GM18505 (cell line): ENCODE results near the gene LARP4B.

Experiments used
- ATAC-seq: cut with Tn5 transposase; IDR thresholded peaks from one replicate; pipeline ENCODE4 v1.9.1; 2021; ENCODE audit not compliant: unreplicated experiment
- POLR2A ChIP-seq: IDR thresholded peaks from 4 replicates; pipeline ENCODE4 v1.6.1; 2011; ENCODE audit warnings: borderline replicate concordance; ENCODE audit not compliant: insufficient read depth, insufficient read length; ENCODE audit errors: extremely low read depth

Gene LARP4B

DNA sequence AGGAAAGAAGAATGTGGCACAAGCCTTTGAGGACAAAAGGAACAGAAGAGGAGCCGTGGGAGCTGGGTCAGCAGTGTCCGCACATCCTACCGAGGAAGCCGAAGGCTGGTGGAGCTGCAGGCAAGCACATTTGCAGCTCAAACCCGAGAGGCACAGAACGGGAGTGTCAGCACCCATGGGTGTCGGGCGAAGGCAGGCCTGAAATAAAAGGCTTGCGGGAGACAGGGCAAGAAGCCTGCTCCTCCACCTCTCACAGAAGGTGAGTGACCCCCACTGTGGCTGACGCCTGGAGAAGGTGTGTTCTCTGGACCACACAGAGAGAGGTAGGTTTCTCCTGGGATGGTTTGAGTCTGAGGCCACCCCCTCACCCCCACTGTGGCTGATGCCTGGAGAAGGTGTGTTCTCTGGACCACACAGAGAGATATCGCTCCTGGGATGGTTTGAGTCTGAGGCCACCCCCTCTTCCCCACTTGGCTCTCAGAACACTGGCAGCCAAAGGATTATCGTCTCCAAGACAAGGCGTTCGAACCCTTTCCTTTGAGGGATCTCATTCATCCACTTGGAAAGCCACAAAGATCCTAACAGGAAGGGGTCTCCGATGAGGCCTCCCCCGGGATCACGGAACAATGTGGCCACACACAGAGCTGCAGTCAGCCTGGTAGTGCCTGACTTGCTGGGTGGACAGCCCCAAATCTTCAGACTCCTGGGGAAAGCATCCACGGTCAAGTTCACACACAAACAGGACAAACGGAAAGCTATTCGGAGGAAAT is 35.1 kb upstream of the LARP4B start:
- TF ChIP-seq POLR2A, result no peak
- ATAC-seq, result no peak

DNA sequence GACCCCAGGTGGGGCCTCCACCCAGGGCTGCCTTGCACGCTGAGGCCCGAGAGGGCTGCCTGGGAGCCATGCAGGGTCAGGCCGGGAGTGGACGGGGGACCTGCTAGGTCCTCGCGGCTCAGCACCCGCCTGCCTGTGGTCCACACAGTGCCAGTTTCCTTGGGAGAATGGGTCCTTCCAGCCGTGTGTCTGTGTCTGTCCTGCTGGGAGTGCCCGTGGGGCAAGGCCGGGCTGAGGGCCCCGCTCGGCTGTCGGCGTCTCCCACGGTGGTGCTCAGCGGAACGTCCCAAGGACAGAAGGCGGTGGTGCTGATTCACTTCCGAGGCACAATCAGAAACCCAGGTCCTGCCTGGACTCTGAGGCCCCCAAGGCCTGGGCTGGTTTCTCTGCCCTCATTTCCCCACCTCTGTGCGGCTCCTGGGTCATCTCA is 33.5 kb upstream of the LARP4B start:
- no peak for ATAC-seq
- TF ChIP-seq POLR2A, result no peak

DNA sequence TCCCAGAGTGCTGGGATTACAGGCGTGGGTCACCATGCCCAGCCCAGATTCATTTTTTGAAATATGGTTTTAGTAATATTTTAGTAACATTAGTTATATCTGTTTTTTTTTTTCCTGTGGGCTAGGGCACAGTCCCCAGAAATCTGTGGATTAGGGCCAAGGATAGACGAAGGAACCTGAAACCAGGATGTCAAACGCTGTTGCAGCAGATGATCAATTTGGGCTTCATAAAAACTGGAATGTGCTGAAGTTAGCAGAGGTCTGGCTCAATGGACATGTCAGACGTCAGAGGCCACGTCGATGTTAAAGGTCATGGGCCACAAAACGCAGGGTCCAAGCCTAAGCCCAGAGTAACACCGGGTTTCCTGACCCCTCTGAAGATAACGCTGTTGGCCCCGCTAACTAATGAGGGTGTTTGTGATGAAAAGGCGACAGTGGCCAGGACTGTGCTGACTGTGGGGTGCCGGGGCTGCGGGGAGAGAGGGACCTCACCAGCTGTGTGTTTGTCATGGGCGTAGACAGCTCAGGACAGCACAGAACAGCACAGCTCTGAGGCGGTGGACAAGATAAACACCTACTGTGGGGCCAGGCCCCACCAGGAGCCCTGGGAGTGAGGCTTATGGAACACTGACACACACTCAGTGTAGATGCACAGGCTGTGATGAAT is 32.9 kb upstream of the LARP4B start:
- no peak for TF ChIP-seq POLR2A
- ATAC-seq, result no peak

DNA sequence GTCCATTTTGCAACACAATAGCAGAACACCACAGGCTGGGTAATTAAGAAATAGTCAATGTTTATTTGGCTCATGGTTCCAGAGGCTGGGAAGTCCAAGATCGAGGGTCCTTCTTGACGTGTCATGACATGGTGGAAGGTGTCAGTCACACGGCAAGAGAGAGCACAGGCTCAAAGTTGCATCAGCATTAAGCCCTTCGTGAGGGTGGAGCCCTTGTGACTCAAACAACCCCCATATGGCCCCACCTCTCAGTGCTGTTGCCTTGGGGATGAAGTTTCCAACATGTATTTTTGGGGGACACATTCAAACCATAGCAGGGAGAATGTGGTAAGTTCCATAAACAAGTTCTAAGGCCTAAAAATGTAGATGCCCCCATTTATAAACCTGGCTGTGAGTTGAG is 32.1 kb upstream of the LARP4B start:
- no peak for ATAC-seq

DNA sequence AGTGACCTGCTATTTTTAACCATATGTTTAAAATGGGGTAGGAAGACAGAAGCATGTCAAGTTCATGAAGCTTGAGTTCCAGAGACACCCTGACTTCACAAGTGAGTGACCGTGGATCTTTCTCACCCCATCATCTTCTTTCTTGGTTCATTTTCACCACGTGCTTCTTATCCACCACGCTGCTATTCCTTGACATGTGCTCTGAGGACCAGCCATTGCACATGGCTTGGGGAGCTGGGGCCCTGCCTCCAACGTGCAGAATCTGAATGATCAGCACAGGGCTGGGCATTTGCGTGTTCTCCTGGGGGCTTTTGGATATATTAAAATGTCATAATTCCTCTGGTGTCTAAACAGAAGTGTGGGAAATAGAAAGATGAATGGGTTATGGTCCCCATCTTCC is 31.7 kb upstream of the LARP4B start:
- ATAC-seq, result no peak
- no peak for TF ChIP-seq POLR2A

More for the DNA sequence above, 32.1 kb upstream of the LARP4B start:
- TF ChIP-seq POLR2A, result no peak

DNA sequence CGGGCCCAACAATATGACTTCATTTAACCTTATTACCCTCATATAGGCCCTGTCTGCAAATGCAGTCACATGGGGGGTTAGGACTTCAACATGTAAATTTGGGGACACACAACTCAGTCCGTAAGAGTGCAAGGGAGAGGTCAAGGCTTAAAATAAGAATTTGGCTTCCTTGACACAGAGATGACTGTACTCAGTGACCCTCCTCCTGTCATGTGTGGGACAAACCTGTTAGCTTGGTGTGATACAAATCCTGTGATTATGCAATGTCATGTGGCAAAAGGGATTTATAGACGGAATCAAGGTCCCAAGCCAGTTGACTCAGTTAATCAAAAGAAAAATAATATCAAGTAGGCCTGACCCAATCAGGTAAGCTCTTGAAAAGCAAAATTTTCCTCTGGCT is 30.8 kb upstream of the LARP4B start:
- no peak for ATAC-seq
- TF ChIP-seq POLR2A, result no peak

DNA sequence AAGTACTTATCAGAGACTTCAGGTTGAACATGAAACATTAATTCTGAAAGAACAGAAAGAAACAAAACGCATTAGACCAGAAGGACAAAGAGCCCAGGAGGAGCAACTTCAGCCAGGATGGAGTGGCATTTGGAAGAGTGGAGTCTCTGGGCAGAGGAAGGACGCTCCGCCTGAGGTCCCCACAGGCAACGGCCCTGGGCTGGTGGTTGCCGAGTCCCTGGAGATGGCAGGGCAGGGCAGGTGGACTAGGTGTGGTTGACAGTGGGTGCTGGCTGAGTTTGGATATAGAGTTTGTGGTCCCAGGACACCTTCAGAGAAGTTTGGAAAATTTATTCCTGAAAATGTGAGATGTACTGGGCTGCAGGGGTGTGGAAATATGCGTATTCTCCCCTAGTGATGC is 27.4 kb upstream of the LARP4B start:
- no peak for ATAC-seq
- TF ChIP-seq POLR2A, result no peak

DNA sequence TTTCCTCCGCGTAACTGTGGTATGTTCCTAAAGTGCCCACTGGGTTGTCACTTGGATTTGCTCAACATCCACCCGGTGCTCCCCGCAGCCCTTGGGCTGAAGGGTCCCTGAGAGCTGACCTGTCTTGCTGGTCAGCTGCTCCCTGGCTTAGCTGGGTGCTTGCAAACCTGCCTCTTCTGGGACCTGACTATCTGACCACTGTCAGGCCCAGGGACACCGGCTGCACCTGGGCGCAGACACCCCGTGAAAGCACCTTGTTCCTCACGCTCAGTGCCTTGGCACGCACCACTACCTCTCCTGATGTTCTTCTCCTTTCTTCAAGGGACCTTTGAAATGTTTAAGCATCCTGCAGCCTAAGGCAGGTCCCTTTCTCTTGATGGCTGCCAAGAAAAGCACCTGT is 26.6 kb upstream of the LARP4B start:
- TF ChIP-seq POLR2A, result no peak
- no peak for ATAC-seq

DNA sequence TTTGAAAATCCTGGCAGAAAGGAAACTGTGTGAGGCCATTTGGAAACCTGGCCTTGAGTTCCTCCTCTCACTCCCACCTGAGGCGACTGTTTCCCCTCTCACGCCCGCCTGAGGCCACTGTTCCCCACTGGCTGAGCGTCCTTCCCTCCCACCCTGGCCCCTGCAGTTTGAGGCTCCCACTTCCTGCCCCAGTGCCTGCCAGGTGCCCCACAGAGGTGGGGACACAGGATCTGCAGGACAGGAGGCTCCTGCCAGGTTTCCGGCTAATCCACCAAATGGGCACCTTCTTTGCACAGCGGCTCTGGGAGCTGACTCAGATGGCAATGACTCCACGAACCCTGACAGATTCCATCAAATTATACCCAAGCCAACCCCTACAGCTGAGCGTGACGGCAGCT is 24.3 kb upstream of the LARP4B start:
- no peak for TF ChIP-seq POLR2A
- ATAC-seq, result no peak

DNA sequence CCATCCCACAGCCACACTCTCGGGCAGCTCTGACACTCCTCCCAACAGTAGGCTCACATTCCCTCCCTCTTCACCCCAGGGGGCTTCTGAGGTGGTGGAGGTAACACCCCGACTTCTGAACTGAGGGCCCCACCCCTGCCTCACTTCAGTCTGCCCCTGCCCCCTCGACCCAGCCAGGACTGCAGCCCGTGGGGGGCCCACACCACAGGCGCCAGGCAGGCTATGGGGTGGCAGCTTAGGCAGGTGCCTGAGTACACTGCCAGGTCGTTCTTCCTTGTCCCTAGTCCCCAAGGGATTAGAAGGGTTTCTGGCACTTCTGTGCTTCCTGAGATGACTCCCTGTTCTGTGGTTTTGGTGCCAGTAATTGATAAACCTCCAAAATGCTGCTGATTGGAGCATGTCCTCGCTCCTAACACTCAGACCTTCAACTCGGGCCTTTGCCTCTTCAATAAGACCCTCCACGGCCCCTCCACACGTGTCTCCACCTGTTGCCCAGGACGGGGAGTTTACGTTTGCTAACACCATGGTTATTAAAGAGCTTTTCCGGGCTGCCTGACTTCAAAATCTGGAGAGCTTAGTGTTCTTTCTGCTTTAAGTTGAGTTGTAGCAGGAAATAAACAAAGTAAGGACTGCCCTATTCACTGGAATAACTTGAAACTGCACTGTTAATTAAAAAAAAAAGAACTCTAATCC is 23.8 kb upstream of the LARP4B start:
- TF ChIP-seq POLR2A, result no peak
- no peak for ATAC-seq

DNA sequence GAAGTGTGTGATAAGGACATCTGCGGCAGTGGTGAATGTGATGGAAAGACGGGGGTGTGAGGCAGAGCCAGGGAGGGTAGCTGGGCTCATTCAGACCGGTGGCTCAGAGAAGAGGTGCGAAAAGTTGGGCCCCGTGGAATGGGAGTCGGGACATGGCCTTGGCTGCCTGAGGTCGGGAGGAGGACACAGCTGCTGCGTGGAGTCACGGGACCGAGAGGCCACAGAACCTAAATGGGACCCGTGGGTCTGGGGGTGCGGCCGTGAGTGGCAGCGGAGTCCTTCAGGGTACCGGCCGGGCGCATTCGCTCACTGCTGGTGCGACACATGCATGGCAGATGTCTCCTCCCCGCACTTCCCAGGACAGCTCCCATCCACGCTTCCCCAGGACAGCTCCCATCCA is 22.9 kb upstream of the LARP4B start:
- TF ChIP-seq POLR2A, result no peak
- ATAC-seq, result no peak

DNA sequence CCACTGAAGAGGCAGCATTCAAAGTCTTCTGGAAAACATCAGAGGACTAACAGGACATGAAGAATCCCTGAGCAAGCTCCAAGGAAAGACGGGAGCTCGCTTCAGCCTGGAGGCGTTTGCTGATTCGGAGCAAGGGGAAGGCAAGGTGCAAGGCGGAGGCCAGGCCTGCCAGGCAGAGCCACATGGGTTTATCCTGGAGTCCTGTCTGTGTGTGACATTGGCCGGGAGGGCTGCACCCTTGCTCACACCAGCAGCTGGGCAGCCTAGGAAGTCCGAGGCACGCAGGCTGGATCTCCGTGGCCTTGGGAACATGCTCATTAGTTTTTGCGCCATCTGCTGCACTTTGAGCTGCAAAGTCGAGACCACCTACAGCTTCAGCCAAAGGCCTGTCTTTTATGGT is 22.3 kb upstream of the LARP4B start:
- ATAC-seq, result no peak
- no peak for TF ChIP-seq POLR2A

DNA sequence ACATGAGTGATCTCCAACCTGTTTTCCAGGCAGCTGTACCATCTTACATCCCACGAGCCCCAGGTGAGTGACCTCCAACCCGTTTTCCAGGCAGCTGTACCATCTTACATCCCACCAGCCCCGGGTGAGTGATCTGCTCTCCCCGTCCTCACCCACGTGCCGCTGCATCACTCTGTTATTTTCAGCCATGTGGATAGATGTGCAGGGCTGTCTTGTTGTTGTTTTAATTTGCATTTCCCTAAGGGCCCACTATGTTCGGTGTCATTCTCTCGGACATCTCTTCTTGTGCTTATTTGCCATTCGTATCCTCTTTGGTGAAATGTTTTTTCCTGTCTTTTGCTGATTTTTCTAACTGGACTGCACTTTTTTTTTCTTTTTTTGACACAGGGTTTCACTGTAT is 17.9 kb upstream of the LARP4B start:
- no peak for TF ChIP-seq POLR2A
- ATAC-seq, result no peak

DNA sequence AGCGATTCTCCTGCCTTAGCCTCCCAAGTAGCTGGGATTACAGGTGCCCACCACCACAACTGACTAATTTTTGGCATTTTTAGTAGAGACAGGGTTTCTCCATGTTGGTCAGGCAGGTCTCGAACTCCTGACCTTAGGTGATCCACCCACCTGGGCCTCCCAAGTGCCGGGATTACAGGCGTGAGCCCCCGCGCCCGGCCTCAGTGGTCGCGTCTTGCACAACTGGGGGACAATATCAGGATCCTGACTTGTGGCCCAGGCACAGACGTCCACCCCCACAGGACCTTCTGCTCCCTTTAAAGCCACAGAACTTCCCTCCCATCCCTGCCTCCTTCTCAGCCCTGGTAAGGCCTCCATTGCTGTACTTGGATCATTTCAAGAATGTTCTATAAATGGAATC is 16.8 kb upstream of the LARP4B start:
- no peak for ATAC-seq
- no peak for TF ChIP-seq POLR2A
